HL-60 (cell line): Measurements from ENCODE around the gene CCDC15.

Experiments
- DNase-seq, 2 experiments: peaks; one replicate each; pipeline ENCODE4 v3.0.0-alpha.2; 2010 to 2020; ENCODE audit warnings: low read depth in 1 of 2, low spot score in 1 of 2
- H3K27ac ChIP-seq: fragments of 250-450 bp; sonication (Bioruptor Pico); replicated peaks from 2 replicates; pipeline ENCODE4 v1.5.1; 2020; ENCODE audit warnings: mild to moderate bottlenecking, moderate library complexity
- H3K27me3 ChIP-seq: fragments of 250-450 bp; sonication (Bioruptor Pico); 2 replicates; pipeline ENCODE4 v1.5.1; 2021; ENCODE audit warnings: mild to moderate bottlenecking, moderate library complexity; ENCODE audit not compliant: insufficient read depth, poor library complexity, severe bottlenecking
- H3K4me3 ChIP-seq: replicated peaks from 2 replicates; pipeline ENCODE4 v1.5.1; 2011; ENCODE audit warnings: mild to moderate bottlenecking, control low read depth, low read length; ENCODE audit not compliant: insufficient read depth
- GABPA ChIP-seq: IDR thresholded peaks from 2 replicates; pipeline ENCODE4 v1.6.1; 2012; ENCODE audit warnings: low read depth
- POLR2AphosphoS5 ChIP-seq: IDR thresholded peaks from 2 replicates; pipeline ENCODE4 v1.6.1; 2012; ENCODE audit warnings: low read depth
- SPI1 ChIP-seq: IDR thresholded peaks from 2 replicates; pipeline ENCODE4 v1.6.1; 2012; ENCODE audit warnings: low read depth, mild to moderate bottlenecking, borderline replicate concordance
- TF ChIP-seq, protein P1 (sequence below): IDR thresholded peaks from 2 replicates; pipeline ENCODE4 v1.6.1; 2012; ENCODE audit warnings: low read depth; ENCODE audit not compliant: insufficient replicate concordance
- TF ChIP-seq, protein P2 (sequence below): IDR thresholded peaks from one replicate; pipeline ENCODE4 v1.5.1; 2011; ENCODE audit warnings: low read length, control low read depth, inconsistent platforms; ENCODE audit not compliant: insufficient read depth

CCDC15 gene

DNA sequence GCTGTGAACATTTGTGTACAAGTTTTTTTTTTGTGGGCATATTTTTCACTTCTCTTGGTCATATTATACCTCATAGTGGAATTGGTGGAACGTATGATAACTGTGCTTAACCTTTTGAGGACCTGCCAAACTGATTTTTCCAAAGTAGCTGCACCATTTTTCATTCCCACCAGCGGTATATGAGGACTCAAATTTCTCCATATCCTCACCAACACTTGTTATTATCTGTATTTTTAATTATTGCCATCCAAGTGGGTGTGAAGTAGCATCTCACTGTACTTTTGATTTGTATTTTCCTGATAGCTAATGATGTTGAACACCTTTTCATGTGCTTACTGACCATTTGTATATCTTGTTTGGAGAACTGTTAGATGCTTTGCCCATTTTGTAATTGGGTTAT, 47.8 kb downstream of the CCDC15 start:
- no peak overlapping the region for H3K4me3 ChIP-seq
- no peaks in the 10 kb centered on the region for H3K27me3 ChIP-seq
- no peak for DNase-seq
- TF ChIP-seq POLR2AphosphoS5, result no peak
- TF ChIP-seq SPI1, result no peak
- TF ChIP-seq, protein P1, sequence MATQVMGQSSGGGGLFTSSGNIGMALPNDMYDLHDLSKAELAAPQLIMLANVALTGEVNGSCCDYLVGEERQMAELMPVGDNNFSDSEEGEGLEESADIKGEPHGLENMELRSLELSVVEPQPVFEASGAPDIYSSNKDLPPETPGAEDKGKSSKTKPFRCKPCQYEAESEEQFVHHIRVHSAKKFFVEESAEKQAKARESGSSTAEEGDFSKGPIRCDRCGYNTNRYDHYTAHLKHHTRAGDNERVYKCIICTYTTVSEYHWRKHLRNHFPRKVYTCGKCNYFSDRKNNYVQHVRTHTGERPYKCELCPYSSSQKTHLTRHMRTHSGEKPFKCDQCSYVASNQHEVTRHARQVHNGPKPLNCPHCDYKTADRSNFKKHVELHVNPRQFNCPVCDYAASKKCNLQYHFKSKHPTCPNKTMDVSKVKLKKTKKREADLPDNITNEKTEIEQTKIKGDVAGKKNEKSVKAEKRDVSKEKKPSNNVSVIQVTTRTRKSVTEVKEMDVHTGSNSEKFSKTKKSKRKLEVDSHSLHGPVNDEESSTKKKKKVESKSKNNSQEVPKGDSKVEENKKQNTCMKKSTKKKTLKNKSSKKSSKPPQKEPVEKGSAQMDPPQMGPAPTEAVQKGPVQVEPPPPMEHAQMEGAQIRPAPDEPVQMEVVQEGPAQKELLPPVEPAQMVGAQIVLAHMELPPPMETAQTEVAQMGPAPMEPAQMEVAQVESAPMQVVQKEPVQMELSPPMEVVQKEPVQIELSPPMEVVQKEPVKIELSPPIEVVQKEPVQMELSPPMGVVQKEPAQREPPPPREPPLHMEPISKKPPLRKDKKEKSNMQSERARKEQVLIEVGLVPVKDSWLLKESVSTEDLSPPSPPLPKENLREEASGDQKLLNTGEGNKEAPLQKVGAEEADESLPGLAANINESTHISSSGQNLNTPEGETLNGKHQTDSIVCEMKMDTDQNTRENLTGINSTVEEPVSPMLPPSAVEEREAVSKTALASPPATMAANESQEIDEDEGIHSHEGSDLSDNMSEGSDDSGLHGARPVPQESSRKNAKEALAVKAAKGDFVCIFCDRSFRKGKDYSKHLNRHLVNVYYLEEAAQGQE, result no peak
- TF ChIP-seq GABPA, result no peak
- TF ChIP-seq, protein P2, sequence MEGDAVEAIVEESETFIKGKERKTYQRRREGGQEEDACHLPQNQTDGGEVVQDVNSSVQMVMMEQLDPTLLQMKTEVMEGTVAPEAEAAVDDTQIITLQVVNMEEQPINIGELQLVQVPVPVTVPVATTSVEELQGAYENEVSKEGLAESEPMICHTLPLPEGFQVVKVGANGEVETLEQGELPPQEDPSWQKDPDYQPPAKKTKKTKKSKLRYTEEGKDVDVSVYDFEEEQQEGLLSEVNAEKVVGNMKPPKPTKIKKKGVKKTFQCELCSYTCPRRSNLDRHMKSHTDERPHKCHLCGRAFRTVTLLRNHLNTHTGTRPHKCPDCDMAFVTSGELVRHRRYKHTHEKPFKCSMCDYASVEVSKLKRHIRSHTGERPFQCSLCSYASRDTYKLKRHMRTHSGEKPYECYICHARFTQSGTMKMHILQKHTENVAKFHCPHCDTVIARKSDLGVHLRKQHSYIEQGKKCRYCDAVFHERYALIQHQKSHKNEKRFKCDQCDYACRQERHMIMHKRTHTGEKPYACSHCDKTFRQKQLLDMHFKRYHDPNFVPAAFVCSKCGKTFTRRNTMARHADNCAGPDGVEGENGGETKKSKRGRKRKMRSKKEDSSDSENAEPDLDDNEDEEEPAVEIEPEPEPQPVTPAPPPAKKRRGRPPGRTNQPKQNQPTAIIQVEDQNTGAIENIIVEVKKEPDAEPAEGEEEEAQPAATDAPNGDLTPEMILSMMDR, result no peak
- no peak overlapping the region for H3K27ac ChIP-seq

DNA sequence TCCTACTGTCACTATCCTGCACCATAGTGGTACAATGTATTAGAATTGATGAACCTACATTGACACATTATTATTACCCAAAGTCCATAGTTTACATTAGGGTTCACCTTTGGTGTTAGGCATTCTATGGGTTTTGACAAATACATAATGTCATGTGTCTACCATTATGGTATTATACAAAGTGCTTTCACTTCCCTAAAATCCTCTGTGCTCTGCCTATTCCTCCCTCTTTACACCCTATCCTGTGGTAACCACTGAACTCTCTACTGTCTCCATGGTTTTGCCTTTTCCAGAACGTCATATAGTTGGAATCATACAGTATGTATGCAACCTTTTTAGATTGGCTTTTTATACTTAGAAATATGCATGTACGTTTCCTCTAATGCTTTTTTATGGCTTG, 51.5 kb downstream of the CCDC15 start:
- no peak for DNase-seq
- Histone ChIP-seq H3K27ac (no peak overlapping the region), H3K4me3 (no peak overlapping the region), H3K27me3 (no peaks in the 10 kb centered on the region)
- TF ChIP-seq SPI1, result no peak; the same call in 1 of the 2 replicates
- TF ChIP-seq, protein P1, result no peak
- no peak for TF ChIP-seq POLR2AphosphoS5
- TF ChIP-seq GABPA, result no peak
- TF ChIP-seq, protein P2, result no peak

DNA sequence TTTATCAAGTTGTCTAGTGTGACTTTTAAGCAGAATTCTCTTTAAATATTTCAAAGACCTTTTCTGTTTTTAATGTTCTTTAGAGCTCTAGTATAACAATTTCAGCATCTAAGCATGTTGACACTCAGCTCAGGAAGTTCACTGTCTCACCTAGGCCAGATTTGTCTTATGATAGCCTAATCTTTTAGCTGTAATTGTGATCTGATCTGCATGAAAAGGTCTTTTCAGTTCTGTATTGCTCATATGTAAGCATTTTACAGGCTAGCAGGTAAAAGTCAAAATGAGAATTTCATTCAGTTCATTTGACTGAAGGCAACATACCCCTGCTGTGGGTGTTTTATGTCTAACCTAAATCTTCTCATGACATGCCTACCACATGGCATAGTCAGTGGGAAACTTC, 62.4 kb downstream of the CCDC15 start:
- no peak for DNase-seq
- Histone ChIP-seq H3K27me3 (no peaks in the 10 kb centered on the region), H3K27ac (no peak overlapping the region), H3K4me3 (no peak overlapping the region)
- TF ChIP-seq, protein P1, result no peak

DNA sequence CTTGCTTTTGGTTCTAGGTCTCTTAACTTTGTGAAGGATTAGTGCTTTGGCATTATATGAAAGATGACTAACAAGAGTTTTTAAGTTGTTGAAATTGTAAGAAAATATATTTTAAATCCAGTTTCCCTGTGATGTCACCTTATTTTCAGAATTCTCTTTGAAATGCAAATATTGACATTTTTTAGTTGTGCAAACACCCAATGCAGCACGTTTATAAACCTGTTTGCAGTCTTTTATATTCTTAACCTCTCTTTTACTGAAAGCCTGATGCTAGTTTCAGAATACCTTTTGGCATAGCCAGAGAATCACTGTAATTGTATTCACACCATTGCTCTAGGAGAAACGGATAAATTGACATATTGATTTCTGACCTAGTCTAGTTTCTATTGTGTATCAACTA, 66.3 kb downstream of the CCDC15 start:
- DNase-seq, result no peak

More for the DNA sequence above, 66.3 kb downstream of the CCDC15 start:
- TF ChIP-seq GABPA (no peak), SPI1 (no peak), POLR2AphosphoS5 (no peak)
- TF ChIP-seq, protein P2, result no peak
- TF ChIP-seq, protein P1, result no peak
- Histone ChIP-seq H3K27me3 (no peaks in the 10 kb centered on the region), H3K27ac (no peak overlapping the region), H3K4me3 (no peak overlapping the region)
